Left renal pelvis (tissue), 4 donors: ENCODE data around the gene C1orf198. TPM values are rescaled to one million over a fixed set of nuclear protein-coding genes. Genes with fewer than 3 reads are reported as not detected.
"Not testable (repeated sequence)": the region's sequence is repeated elsewhere in the genome, so short reads cannot be mapped to it uniquely, and the experiment has no call there.

Experiments used
- DNase-seq, 4 donors: peaks; one replicate each; pipeline ENCODE4 v3.0.0-alpha.2; 2013; ENCODE audit warnings: low read depth in 4 of 4, low spot score in 3 of 4
- polyA plus RNA-seq, 4 donors: library from polyadenylated mRNA; unstranded; fragments of 120-200 nt; gene quantifications; one replicate each; pipeline ENCODE4 v1.2.1, GENCODE V29; 2013; ENCODE audit not compliant: insufficient read length in 4 of 4

C1orf198 gene
- polyA plus RNA-seq, 4 donors: 82.5 to 152 (median 93.1) TPM

- no peak for DNase-seq
Observed at GRCh38 chr1:230861970-230862595, 6.2 kb downstream of the C1orf198 start.

- DNase-seq: no peak
Observed at GRCh38 chr1:230861489-230861888, 6.8 kb downstream of the C1orf198 start.

GRCh38 chr1:230860617-230861384 lies 7.5 kb downstream of the C1orf198 start:
- no peak for DNase-seq

- no peak for DNase-seq
Observed at GRCh38 chr1:230858918-230859729, 9.2 kb downstream of the C1orf198 start.

- DNase-seq: no peak
Observed at GRCh38 chr1:230858236-230858820, 10.0 kb downstream of the C1orf198 start.

- DNase-seq: no peak
Observed at GRCh38 chr1:230857822-230858221, 10.5 kb downstream of the C1orf198 start.

- DNase-seq: no peak
Observed at GRCh38 chr1:230857077-230857476, 11.2 kb downstream of the C1orf198 start.

GRCh38 chr1:230855886-230856285 lies 12.4 kb downstream of the C1orf198 start:
- no peak for DNase-seq

GRCh38 chr1:230854423-230854822 lies 13.9 kb downstream of the C1orf198 start:
- DNase-seq: no peak

- no peak for DNase-seq
Observed at GRCh38 chr1:230853731-230854130, 14.6 kb downstream of the C1orf198 start.

GRCh38 chr1:230852959-230853358 lies 15.4 kb downstream of the C1orf198 start:
- DNase-seq: no peak

GRCh38 chr1:230851291-230851691 lies 17.0 kb downstream of the C1orf198 start:
- no peak for DNase-seq

- no peak for DNase-seq
Observed at GRCh38 chr1:230850547-230850946, 17.8 kb downstream of the C1orf198 start.

GRCh38 chr1:230849451-230850224 lies 18.7 kb downstream of the C1orf198 start:
- no peak for DNase-seq

GRCh38 chr1:230848235-230848634 lies 20.1 kb downstream of the C1orf198 start:
- no peak for DNase-seq

GRCh38 chr1:230845184-230845583 lies 23.1 kb downstream of the C1orf198 start:
- DNase-seq: not testable (repeated sequence)

GRCh38 chr1:230844561-230844960 lies 23.8 kb downstream of the C1orf198 start:
- no peak for DNase-seq

GRCh38 chr1:230843503-230844309 lies 24.6 kb downstream of the C1orf198 start:
- no peak for DNase-seq

GRCh38 chr1:230842801-230843200 lies 25.5 kb downstream of the C1orf198 start:
- no peak for DNase-seq
